GM19372 (cell line): Measurements from ENCODE around the gene CD7.

ENCODE experiments used
- ATAC-seq: cut with Tn5 transposase; IDR thresholded peaks from one replicate; pipeline ENCODE4 v1.9.1; 2021; ENCODE audit warnings: mild to moderate bottlenecking, low read depth, moderate library complexity; ENCODE audit not compliant: unreplicated experiment

CD7 gene

DNA sequence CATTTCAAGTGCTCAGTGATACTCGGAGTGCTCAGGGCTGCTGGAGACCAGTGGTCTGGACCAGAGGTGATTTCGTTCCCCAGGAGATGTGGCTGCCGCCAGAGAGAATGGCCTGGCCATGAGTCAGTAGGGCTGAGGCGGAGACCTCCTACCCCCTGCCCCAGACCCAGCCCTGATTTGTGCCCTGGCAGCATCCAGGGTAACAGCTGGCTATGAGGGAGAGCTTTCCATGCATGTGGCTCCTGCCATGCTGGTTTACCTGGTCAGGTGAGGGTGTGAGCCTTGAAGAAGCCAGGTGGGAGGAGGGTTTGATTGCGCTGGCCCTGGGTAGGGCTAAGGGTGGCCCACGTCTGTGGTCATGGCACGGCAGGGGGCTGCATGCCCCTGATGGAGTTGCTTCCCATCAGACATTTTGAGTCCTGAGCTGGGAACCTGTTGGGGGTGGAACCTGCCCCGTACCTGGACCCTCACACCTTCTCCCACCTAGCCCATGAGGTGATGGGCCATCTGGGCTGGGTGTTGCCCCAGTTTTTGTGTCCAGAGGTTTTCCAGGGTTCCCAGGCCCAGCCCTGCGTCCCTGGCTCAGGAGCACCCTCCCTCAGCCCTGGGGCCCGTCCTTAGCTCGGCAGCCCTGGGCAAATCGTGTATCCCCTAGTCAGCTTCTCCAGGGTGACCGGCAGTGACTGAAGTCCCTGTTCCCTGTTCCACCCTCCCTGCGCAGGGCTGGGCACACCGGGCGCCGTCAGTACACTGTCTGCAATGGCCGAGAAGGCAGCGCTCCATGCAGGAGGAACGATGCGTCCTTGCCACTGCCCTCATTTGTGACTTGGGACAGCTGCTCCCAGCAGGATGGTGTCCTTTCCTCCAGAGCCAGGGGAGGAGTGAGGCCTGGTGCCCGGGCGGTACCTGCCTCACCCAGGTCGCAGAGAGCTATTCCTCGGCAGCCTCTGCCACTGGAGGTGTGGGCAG lies 34.9 kb downstream of the CD7 start:
- ATAC-seq: no peak

DNA sequence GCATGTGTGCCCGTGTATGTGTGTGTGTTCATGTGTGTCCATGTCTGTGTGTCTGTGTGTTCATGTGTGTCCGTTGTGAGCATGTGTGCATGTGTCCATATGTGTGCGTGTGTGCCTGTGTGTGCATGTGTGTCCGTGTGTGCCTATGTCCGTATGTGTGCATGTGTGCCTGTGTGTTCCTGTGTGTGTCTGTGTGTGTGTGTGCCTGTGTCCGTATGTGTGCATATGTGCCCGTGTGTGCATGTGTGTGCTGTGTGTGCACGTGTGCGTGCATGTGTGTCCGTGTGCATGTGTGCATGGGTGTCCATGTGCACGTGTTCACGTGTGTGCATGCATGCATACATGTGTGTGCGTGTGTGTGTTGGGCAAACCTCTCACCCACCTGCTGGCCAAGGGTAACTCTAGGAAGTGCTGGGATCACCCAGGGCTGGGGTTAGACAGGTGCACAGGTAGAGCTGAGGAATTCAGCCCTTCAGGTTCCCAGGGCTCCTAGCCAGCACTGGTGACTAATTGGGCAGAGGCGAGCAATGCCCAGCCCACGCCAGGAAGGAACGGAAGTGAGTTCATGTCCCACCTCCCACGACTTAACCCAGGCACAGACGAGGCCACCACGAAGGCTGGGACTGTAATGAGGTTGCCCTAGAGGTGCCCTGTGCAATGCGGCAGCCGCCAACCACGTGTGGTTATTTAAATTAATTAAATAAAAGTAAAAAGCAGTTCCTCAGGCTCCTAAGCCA lies 35.7 kb downstream of the CD7 start:
- ATAC-seq: no peak

DNA sequence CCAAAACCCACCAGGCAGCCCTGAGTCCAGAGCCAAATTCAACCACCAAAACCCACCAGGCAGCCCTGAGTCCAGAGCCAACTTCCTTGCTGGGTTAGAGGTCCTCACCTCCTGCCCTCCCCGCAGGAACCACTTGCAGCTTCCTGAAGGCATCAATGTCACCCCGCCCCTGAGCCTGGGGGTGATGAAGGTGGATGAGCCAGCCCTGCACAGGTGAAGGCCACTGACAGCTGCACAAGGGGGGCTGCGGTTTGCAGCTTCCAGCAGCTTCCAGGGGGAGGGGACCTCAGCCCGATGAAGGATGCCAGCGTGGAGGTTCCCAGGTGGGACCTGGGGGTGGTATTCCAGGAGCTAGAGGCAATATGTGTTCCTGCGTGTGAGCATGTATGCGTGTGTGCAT lies 36.3 kb downstream of the CD7 start:
- ATAC-seq: no peak

GRCh38 chr17:82280537-82280936 lies 36.9 kb downstream of the CD7 start:
- ATAC-seq: no peak

GRCh38 chr17:82278786-82279391 lies 38.5 kb downstream of the CD7 start:
- no peak for ATAC-seq

GRCh38 chr17:82278308-82278707 lies 39.1 kb downstream of the CD7 start:
- no peak for ATAC-seq

- no peak for ATAC-seq
Measured at GRCh38 chr17:82277851-82278250, 39.6 kb downstream of the CD7 start.

GRCh38 chr17:82276938-82277337 lies 40.5 kb downstream of the CD7 start:
- ATAC-seq: no peak

- no peak for ATAC-seq
Measured at GRCh38 chr17:82275326-82275725, 42.1 kb downstream of the CD7 start.

DNA sequence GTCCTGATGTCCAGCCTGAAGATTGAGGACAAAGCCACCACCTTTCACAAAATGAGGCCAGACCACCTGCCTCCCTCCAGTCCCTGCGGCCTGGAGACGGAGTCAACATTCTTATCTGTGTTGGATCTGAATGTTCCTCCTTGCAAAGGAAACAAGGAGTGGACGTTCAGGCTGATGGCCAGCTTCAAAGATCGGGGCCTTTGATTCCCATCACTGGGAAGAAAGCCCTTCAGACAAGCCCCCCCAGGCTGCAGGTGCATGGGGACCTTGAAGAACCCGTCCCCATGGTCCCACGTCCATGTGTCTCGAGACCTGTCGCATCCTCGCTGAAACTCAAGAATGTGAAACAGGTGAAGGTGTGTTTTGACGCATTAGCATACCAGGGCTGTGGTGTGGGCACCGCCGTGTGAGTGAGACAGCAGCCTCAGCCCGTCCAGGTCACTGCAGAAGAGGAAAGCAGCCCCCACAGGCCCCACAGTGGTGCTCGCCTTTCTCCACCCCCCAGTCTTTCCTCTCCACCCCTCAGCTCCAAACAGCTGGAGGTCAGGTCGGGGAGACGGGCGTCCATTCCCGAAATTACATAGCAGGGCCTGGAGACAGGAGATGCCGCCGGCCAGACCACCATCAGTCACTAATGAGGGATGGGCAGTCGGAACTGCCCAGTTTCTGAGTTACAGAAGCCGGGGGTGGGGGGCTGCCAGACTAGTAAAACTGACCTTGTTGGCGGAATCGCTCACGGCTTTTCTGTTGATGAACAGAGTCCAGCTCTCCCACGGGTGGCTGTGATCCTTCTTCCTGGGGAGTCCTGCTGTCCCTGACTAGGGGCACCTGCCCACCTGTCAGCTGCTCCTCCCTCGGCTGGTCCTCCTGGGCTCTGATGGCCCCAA lies 43.0 kb downstream of the CD7 start:
- ATAC-seq: no peak

DNA sequence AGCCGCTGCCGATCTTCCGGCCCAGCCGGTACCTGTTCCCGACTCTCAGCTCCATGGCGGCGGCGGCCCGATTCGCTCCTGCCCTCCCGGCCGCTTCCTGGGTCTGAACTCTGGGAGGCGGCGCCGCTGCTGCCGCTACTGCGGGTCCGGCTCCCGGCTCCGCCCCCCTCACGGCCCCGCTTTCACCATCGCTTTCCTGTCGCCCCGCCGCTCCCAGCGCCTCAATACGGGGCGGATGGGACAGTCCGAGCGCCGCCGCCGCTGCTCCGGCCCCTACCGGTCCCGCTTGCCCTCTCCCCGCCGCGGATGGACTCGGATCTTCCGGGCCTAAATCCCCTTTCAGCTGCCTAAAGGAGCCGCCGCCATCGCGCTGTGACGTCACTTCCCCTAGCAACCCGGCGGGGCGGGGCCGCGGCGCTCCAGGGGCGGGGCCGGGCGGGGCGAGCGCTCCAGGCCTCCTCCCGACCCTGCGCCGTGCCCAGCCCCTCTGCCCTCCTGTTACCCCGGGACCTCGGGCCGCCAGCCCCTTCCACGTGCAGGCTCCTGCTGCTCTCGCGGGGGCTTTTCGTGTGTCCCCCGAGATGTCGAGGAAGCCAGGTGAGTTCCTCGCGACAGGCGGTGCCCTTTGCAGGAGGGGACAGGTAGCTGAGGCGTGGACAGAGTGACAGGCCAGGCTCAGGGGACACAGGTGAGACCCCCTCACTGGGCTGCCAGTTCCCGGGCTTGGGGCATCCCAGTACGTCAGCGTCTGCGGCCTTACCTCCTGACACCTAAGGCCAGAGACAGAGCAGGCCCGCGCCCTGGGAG lies 43.9 kb downstream of the CD7 start, which contains the start of gene CSNK1D:
Gene CSNK1D (minus strand): TSS at position 374 of the 807 bp plus-strand sequence. CDS start 319 bp downstream, at position 55.
- peak; percentile 74 for ATAC-seq

DNA sequence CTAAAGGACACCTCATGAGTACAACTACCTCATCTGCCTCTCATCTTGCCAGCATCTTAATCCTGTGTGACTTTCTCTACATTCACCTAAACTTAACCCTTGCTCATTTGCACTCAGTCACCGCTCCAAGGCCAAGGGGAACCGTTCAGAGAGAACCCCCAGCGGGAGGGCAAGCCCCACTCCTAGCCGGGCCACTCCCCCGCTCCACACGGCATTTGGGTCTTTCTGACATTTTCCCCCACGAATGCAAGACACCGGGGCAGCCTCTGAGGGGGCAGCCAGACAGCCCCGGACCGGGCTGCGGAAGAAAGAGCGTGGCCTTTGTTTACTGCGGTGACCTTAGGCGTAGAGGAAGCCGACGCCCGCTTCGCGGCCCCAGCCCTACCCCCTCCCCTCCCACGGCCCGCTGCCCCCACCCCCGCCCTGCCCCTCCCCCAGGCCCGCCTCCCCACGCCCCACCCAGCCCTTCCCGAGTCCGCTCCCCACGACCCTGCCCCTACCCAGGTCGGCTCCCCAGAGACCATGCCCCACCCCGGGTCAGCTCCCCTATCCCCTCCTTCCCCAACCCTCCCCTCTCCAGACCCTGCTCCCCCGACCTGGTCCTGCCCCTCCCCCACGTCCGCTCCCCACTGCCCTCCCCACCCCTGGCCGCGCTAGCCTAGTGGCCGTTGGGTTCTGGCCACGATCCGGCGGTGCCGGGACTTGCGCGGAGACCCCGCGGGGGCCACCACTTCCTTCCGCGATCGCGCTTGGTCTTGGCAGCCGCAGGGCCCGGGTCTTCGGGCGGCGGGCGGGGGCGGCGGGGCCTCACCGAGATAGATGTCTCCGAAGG lies 44.7 kb downstream of the CD7 start:
- no peak for ATAC-seq

- ATAC-seq: no peak
Measured at GRCh38 chr17:82271401-82271800, 46.0 kb downstream of the CD7 start.

- ATAC-seq: no peak
Measured at GRCh38 chr17:82270651-82271050, 46.8 kb downstream of the CD7 start.

DNA sequence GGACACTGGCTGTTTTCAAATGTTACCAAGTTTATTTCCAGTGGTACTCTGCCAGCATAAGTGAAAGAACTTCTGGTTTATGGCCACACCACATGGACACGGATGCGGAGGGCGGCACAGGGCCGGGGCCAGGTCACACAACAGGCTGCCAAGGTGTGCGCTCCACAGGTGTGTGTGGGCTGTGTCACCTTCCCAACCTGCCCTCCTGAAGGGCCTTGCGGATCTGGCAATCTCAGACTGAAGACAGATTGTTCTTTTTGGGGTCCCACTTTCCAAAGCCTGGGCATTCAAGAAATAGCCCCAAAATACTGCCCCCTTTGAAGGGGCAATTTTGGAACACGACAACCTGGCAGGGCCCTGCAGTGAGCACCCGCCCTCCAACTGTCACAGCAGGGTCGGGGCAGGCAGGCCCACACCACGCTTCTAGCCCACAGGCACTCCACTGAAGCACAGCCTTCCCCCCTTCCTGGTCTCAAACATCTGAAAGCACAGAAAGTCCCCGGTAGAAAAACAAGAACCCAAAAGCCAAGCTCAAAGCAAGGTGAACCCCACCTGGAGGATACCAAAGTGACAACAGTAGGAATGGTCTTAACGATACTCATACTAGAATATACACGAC lies 47.4 kb downstream of the CD7 start:
- ATAC-seq: no peak

DNA sequence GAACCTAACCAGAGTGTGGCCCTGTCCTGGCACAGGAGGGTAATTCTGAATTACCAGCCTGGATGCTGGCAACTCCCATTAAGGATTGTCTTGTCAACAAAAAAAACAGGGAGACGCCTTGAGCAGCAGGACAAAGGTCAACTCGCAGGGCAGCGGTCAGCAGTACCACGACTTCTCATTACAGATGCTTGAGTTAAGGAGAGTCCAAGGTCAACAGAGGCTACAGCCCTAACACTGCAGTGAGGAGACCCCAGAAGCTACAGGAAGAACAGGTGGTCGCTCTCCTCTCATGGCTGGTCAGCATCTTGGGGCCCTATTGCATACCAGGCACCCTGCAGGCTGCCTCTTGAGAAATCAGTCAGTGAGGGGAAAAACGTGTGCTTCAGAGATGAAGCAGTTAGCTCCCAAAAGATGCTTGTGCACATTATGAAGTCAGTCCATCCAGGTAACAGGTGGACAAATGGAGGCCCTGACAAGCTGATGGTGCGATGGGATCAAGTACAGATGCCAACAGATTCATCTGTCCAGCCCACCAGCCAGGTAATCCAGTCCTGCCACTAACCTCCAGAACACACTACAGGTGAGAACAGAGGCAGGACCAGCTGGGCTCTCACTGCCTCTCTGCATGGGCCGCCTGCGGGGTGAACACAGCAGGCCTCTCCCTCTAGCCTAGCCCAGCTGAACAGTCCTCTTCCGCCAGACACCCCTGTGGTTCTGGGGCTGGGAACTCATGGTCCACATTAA lies 48.1 kb downstream of the CD7 start:
- no peak for ATAC-seq
